ENCODE data around the gene GLT8D1.
"Not testable (repeated sequence)": the region's sequence is repeated elsewhere in the genome, so short reads cannot be mapped to it uniquely, and the experiment has no call there.

GLT8D1 gene

DNA sequence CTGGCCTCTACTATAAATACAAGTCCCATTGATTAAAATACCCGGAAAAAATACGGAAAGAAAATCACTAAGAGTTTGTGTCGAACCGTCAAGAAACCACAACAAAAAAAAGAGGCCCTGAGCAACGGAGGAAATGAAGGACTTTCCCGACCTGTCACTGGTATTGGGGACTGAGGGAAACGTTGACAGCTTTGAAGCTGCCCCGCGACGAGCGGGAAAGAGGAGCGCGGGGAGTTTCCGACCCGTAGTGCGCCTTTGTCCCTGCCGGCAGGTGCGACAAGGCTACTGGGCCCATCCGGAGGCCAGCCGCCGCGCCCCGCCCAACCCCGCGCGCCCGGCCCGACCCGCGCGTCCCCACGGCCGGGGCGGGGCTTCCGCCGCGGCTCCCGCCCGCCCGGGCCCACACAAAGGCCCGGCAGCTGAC is 20.3 kb downstream of the GLT8D1 start:
- peak; percentile 69 for DNase-seq (ENCODE audit: low read depth, low spot score)

DNA sequence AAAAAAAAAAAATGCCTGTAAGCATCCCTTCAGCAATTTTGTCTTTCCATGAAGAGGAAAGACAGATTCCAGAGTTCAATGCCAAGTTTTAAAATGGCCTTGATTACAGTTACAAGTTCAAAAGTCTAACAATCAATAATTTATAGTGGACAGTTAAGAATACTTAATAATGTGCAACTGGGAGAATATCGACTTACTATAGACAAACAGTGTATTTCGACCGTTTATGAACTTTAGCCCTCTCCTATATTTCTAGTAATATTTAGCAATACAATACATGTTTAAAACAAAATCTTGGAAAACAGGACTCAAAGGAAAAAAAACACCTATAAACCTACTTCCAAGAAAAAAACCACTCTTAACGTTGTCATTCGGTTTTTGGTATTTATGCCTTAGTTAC is 21.4 kb downstream of the GLT8D1 start:
- H3K4me3 ChIP-seq (ENCODE audit: low read length), result peak overlapping the region; percentile 98
- DNase-seq (ENCODE audit: low read depth, low spot score), result no peak

More for the DNA sequence above, 20.3 kb downstream of the GLT8D1 start:
- peak overlapping the region; percentile 98 for H3K4me3 ChIP-seq (ENCODE audit: low read length)

DNA sequence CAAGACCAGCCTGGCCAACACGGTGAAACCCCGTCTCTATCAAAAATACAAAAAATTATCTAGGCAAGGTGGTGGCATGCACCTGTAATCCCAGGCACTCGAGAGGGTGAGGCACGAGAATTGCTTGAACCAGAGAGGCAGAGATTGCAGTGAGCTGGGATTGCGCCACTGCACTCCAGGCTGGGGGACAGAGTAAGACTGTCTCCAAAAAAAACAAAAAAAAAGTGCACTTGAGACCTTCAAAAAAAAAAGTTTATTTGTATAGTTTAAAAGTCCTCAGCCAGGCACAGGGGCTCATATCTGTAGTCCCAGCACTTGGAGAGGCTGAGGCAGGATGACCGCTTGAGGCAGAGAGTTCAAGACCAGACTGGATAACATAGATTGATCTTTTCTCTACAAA is 22.0 kb downstream of the GLT8D1 start:
- no peak overlapping the region for H3K4me3 ChIP-seq (ENCODE audit: low read length)
- DNase-seq (ENCODE audit: low read depth, low spot score), result no peak

DNA sequence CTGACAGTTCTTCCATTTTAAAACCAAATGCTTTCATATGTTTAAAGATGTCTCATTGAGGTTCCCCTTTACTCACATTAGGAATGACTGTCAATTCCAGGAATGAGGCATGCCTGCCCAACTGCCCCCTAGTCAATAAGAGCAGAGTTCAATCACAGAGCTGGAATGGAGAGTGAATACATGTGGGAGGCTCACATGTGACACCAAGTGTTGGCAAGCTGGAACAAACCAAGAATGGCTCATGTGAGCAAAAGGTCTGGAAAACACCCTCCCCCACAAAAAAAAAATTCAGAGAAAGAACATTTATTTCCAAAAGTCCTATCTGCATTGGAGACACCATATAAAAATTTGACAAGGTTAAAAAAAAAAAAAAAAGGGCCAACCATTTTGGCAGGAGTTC is 23.6 kb downstream of the GLT8D1 start:
- H3K4me3 ChIP-seq (ENCODE audit: low read length), result no peak overlapping the region
- no peak for DNase-seq (ENCODE audit: low read depth, low spot score)

DNA sequence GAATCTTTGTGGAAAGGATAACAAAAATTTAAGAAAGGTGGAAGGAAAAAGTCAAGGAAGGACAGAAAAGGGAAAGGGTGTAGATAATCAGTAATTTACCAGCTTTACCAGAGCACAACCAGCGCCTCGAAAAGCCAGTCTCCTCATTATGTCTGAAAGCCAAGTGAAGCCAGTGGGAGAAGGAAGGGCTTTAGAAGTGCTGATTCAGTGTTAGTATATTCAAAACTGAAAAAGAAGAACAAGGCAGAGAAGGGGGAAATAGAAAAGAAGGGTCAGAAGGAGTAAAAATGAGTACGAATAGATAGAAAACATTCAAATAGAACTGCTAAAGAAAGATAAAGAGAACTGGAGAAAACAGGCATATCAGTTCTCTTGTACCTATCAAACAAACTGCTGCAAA is 24.0 kb downstream of the GLT8D1 start:
- no peak for DNase-seq (ENCODE audit: low read depth, low spot score)
- H3K4me3 ChIP-seq (ENCODE audit: low read length), result no peak overlapping the region

DNA sequence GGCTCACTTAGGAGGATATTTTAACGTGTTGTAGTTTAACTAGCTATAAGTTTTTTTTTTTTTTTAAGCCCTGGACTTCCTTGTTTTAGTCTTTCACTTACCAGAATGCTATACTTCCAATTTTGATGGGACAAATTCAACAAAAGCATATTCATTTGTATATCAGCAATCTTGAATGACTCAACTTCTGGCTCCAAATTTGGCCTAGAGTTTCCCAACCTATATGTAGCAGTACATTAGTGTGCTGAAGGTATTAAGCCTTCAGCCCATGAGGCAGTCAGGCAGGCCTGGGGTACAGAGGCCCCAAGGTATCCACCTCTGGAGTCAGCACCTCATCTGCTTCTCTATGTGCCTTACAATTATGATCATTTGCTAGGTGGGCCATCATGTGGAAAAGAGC is 25.8 kb downstream of the GLT8D1 start:
- DNase-seq (ENCODE audit: low read depth, low spot score), result no peak
- H3K4me3 ChIP-seq (ENCODE audit: low read length), result no peak overlapping the region

DNA sequence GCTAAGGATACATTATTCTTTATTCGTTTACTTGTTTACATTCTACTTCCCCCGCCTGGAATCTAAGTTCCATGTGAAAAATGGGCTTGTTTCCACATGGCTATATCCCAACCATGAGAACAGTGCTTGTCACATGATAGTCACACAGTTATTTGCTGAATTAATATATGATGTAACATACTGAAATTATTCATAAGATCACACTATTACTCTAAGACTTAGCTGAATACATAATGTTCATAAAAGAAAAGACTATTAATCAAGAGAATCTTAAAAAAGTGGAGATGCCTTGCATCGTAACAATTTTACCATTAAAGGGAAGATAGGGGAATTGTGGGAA is 26.4 kb downstream of the GLT8D1 start:
- H3K4me3 ChIP-seq (ENCODE audit: low read length), result no peak overlapping the region

GRCh38 chr3:52678265-52679198 is 27.1 kb downstream of the GLT8D1 start:
- no peak overlapping the region for H3K4me3 ChIP-seq (ENCODE audit: low read length)
- DNase-seq (ENCODE audit: low read depth, low spot score), result no peak

More for the DNA sequence above, 26.4 kb downstream of the GLT8D1 start:
- DNase-seq (ENCODE audit: low read depth, low spot score), result no peak

DNA sequence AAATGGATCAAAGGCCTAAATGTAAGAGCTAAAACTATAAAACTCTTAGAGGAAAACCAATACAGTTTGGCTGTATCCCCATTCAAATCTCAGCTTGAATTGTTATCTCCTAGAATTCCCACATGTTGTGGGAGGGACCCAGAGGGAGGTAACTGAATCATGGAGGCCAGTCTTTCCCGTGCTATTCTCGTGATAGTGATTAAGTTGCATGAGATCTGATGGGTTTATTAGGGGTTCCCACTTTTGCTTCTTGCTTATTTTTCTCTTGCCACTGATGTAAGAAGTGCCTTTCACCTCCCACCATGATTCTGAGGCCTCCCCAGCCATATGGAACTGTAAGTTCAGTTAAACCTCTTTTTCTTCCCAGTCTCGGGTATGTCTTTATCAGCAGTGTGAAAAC is 29.4 kb downstream of the GLT8D1 start:
- DNase-seq (ENCODE audit: low read depth, low spot score); H3K4me3 ChIP-seq (ENCODE audit: low read length): not testable (repeated sequence)

GRCh38 chr3:52671676-52672075 is 33.9 kb downstream of the GLT8D1 start:
- no peak for DNase-seq (ENCODE audit: low read depth, low spot score)
- H3K4me3 ChIP-seq (ENCODE audit: low read length), result no peak overlapping the region

- peak; percentile 33 for DNase-seq (ENCODE audit: low read depth, low spot score)
- H3K4me3 ChIP-seq (ENCODE audit: low read length), result no peak overlapping the region
These were observed 34.7 kb downstream of the GLT8D1 start for GRCh38 chr3:52670621-52671521.

- DNase-seq (ENCODE audit: low read depth, low spot score), result no peak
These were observed 42.5 kb downstream of the GLT8D1 start for GRCh38 chr3:52663098-52663497.

DNA sequence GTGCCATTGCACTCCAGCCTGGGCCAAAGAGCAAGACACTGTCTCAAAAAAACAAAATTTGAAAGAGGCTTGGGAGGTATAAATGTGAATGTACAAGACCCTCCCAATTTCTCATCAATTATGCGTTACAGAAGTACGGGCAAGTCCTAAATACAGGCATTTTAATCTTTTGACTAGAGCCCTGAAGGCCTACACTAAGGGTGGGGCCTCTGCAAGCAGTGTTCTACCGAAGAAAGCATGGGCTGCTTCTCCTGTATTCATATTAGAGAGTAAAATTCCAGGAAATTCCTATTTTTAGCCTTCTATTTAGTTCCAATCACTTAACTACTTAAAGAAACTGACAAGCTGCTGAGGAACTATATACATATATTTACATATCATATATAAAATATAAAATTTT is 45.5 kb downstream of the GLT8D1 start:
- no peak overlapping the region for H3K4me3 ChIP-seq (ENCODE audit: low read length)
- DNase-seq (ENCODE audit: low read depth, low spot score), result no peak

More at GRCh38 chr3:52663098-52663497, 42.5 kb downstream of the GLT8D1 start:
- no peak overlapping the region for H3K4me3 ChIP-seq (ENCODE audit: low read length)

DNA sequence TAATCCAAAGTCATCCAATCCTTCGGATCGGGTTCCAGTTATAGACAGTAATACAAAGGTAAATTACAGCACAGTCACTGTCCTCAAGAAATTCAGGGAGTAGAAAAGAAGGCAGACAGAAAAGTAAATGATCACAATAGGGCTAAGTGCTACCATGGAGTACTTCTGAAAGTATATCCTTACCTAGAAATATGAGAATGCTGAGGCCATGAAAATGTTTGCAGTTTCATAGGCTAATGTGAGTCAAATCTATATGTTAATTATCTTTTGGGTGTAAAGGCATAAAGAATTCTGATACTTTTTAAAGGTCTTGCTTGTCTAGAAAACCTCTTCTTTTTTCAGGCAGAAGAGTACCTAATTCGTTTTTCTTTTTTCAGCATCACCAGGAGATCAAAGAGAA is 49.7 kb downstream of the GLT8D1 start:
- DNase-seq (ENCODE audit: low read depth, low spot score), result no peak
- H3K4me3 ChIP-seq (ENCODE audit: low read length), result no peak overlapping the region

DNA sequence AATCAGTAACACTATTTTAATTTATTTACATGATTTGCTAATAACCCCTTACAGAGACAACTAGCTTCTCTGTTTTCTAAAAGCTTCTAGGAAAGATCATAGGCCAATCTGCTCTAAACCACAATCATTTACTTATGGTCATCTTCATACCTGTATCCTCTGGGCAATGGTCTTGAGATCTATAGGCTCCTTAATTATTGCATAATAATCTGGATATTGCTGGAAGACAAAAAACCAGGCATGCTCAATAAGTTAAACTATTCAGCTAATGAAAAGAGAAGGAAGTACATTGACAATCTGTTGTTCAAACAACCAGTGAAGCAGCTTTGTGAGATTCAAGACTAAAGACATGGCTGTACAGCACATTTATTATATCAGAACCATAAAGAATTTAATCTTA is 54.0 kb downstream of the GLT8D1 start:
- no peak for DNase-seq (ENCODE audit: low read depth, low spot score)
- H3K4me3 ChIP-seq (ENCODE audit: low read length), result no peak overlapping the region

GRCh38 chr3:52650439-52650838 is 55.2 kb downstream of the GLT8D1 start:
- no peak for DNase-seq (ENCODE audit: low read depth, low spot score)
- no peak overlapping the region for H3K4me3 ChIP-seq (ENCODE audit: low read length)

- DNase-seq (ENCODE audit: low read depth, low spot score), result no peak
- H3K4me3 ChIP-seq (ENCODE audit: low read length), result no peak overlapping the region
These were observed 56.0 kb downstream of the GLT8D1 start for GRCh38 chr3:52649461-52650210.

DNA sequence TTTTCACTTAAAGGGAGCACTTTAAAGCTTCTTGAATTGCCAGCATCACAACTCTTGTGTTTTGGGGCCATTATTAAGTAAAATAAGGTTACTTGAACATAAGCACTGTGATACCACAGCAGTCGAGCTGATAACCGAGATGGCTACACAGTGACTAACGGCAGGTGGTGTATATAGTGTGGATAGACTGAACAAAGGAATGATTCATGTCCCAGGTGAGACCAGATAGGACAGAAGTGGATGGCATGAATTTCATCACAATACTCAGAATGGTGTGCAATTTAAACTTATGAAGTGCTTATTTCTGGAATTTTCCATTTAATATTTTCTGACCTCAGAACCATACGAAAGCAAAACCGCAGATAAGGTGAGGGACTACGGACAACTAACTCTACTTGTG is 60.0 kb downstream of the GLT8D1 start:
- DNase-seq (ENCODE audit: low read depth, low spot score), result no peak
- H3K4me3 ChIP-seq (ENCODE audit: low read length), result no peak overlapping the region

Data from Jurkat, Clone E6-1 (cell line).